Naive thymus-derived CD8-positive, alpha-beta T cell (primary cell): ENCODE data around the gene RPTOR. TPM values are rescaled to one million over a fixed set of nuclear protein-coding genes. Genes with fewer than 3 reads are reported as not detected.
"Not testable (repeated sequence)": the region's sequence is repeated elsewhere in the genome, so short reads cannot be mapped to it uniquely, and the experiment has no call there.

Experiments used
- ATAC-seq, 2 donors: fragments of 150-1000 bp; cut with Tn5 transposase in 1 of 2; sonication (Bioruptor Pico), chemical (Tn5 transposase) in 1 of 2; 1 replicate in 1 of 2; 2 replicates in 1 of 2; pipeline ENCODE4 v1.10.0; 2021; ENCODE audit warnings: mild to moderate bottlenecking in 2 of 2, moderate library complexity in 2 of 2
- POLR2A ChIA-PET: fragments of 350-600 bp; sonication (Branson Sonifier 250); formaldehyde crosslinking; loops from one replicate; lab custom pipeline; 2021; ENCODE audit warnings: antibody characterized with exemption; lab: Charles Lee
- DNase-seq, 10 donors: peaks; one replicate each; pipeline versions ENCODE4 v3.0.0 to v3.0.0-alpha.2; 2020 to 2022
- H3K27ac Mint-ChIP-seq, 10 donors: one replicate each; pipeline ENCODE4 v1.8.0; 2020 to 2022; ENCODE audit warnings: mild to moderate bottlenecking in 10 of 10, mixed read lengths in 10 of 10, moderate library complexity in 4 of 10, inconsistent platforms in 1 of 10
- H3K27me3 Mint-ChIP-seq, 5 donors: one replicate each; pipeline ENCODE4 v1.8.0; 2021 to 2022; ENCODE audit warnings: mixed read lengths in 5 of 5
- H3K36me3 Mint-ChIP-seq, 3 donors: one replicate each; pipeline ENCODE4 v1.8.0; 2020 to 2022; ENCODE audit warnings: mixed read lengths in 3 of 3, mild to moderate bottlenecking in 2 of 3, inconsistent platforms in 1 of 3
- H3K4me1 Mint-ChIP-seq, 4 donors: one replicate each; pipeline ENCODE4 v1.8.0; 2021 to 2022; ENCODE audit warnings: mixed read lengths in 4 of 4
- H3K4me3 Mint-ChIP-seq, 10 donors: one replicate each; pipeline ENCODE4 v1.8.0; 2020 to 2022; ENCODE audit warnings: mild to moderate bottlenecking in 10 of 10, mixed read lengths in 10 of 10, moderate library complexity in 6 of 10, inconsistent platforms in 1 of 10
- H3K9me3 Mint-ChIP-seq, 9 donors: one replicate each; pipeline ENCODE4 v1.8.0; 2020 to 2022; ENCODE audit warnings: mixed read lengths in 9 of 9, mild to moderate bottlenecking in 3 of 9, inconsistent platforms in 1 of 9, moderate library complexity in 1 of 9
- polyA plus RNA-seq, 3 donors: library from polyadenylated mRNA; unstranded; fragments of 300-500 nt; fragmentation: Illumina TruSeq; gene quantifications; one replicate each; pipeline ENCODE4 v1.2.3, GENCODE V29; 2021
- total RNA-seq, 8 experiments: library from RNA in 2 of 8; stranded (reverse) in 2 of 8; gene quantifications; one replicate each; pipeline ENCODE4 v1.2.3 and lab custom pipeline; 2021 to 2026

Gene RPTOR
- total and polyA plus RNA-seq, 5 experiments from 2014 or later, result 5.3 to 53.9 (median 10.2) TPM

DNA sequence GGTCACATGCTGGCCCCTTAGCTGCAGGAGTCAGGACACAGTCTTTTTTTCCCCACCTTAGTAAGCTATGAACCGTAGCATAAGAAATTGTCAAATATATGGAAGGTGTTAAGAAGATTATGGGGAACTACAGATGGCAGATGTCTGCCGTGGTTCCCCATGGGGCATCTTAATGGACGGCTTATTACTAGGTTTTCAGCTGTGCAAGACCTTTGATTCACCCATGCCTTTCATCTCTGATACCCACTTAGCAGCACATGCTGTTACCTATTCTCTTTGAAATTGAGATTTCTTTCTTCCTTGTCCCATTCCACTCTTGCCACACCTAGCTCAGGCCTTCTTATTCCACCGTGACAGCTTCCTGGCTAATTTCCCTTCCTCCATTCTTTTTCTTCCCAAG lies 70.7 kb downstream of the RPTOR start:
- Mint-ChIP-seq H3K9me3 (no peaks in the 10 kb centered on the region), H3K4me3 (peak overlapping the region in 5 of 10 donors; percentile 59 to 74 (median 68)), H3K36me3 (peaks cover 0 to 2% (median 0%) of the 10 kb centered on the region in 3 donors), H3K27ac (peak overlapping the region; percentile 57 to 93 (median 90)), H3K27me3 (no peaks in the 10 kb centered on the region), H3K4me1 (peaks cover 36 to 75% (median 71%) of the 10 kb centered on the region in 4 donors)
- DNase-seq (no peak), ATAC-seq (no peak)
- POLR2A ChIA-PET, result interaction anchor here (1.3 kb wide), 1 partner anchor 10 kb away, joined by 8 read pairs; no protein-coding TSS in a partner anchor

DNA sequence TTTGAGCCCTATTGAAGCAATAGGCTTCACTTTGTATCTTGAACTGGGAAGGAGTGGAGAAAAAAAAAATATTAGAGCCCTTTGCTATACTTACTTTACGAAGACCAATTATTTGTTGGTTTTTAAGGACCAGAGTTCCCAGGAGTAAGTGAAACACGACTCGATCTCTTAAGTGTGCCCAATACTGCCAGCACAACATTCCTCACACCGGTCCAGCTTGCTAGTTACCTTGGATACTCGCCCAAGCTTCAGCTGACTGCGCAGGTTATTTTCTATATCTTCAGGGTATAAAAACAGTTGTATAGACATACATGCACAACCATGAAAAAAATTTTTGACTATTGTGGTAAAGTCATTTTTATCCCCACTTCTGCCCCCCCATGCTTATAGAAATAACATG lies 72.1 kb downstream of the RPTOR start:
- Mint-ChIP-seq H3K4me3 (no peak overlapping the region), H3K4me1 (peaks cover 39 to 74% (median 72%) of the 10 kb centered on the region in 4 donors), H3K27me3 (no peaks in the 10 kb centered on the region), H3K36me3 (peaks cover 0 to 2% (median 0%) of the 10 kb centered on the region in 3 donors), H3K9me3 (no peaks in the 10 kb centered on the region), H3K27ac (peak overlapping the region in 3 of 10 donors; percentile 36 to 82 (median 72))
- no peak for ATAC-seq
- POLR2A ChIA-PET, result no interaction called here
- no peak for DNase-seq

DNA sequence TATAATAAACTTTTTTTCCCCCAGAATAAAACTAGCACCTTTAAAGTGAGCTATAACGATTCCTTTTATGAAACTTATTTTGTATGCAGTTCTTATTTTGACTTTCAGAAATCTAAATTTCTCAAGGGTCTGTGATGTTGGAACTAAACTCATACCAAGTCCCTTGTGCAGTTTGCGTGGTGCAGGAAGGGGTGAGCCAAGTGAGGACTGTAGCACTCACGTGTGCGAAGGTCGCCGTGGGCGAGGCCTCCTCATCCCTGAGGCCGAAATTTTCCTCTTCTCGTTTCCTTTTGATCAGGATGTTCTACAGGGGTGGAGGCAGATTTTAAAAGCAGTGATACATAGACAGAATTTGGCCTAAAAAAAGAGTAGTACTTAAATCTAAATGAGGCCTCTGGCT lies 73.7 kb downstream of the RPTOR start:
- no peak for ATAC-seq
- DNase-seq, result no peak
- H3K36me3 Mint-ChIP-seq, result no peaks in the 10 kb centered on the region
- POLR2A ChIA-PET, result no interaction called here
- peaks cover 39 to 72% (median 68%) of the 10 kb centered on the region in 4 donors for H3K4me1 Mint-ChIP-seq
- no peaks in the 10 kb centered on the region for H3K27me3 Mint-ChIP-seq
- no peaks in the 10 kb centered on the region for H3K9me3 Mint-ChIP-seq
- H3K27ac Mint-ChIP-seq, result peak overlapping the region in 4 of 10 donors; percentile 24 to 88 (median 57)
- peak overlapping the region in 2 of 10 donors; percentile 36 to 37 for H3K4me3 Mint-ChIP-seq

DNA sequence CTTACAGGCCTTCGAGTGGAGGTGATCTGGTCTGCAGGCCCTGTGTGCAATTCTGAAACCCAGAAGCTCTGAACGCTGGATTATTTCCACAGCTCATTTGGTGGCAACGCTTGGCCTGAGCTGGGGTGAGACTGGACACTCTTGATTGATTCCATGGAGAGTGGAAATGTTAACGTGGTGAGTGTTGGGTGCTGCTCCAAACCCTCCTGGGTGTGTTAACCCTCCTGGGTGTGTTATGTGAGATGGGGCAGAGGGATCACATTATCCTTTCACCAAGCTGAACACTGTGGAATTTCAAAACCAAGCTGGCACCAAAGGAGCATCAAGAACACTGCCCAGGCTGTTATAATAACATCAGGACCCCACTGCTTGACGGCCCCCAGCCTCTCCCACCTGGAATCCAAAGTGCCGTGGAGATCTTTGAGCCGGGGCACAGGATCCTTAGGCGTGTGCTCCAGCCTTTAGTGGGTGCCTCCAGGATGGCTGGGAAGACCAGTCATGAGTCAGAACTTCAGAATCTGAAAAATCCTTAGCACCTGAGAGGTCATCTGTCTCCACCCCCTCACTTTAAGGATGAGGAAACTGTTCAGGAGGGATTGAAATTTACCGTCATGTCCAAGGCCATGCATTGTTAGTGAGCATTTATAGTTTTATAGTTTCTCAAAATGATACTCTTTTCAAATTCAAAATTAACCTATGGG lies 75.0 kb downstream of the RPTOR start:
- H3K4me3 Mint-ChIP-seq, result no peak overlapping the region
- ATAC-seq (no peak), DNase-seq (no peak)
- peak overlapping the region in 1 of 10 donors; percentile 69 for H3K27ac Mint-ChIP-seq
- H3K27me3 Mint-ChIP-seq, result no peaks in the 10 kb centered on the region
- H3K9me3 Mint-ChIP-seq, result no peaks in the 10 kb centered on the region
- H3K36me3 Mint-ChIP-seq, result peaks cover 0 to under 1% (median under 1%) of the 10 kb centered on the region in 3 donors
- H3K4me1 Mint-ChIP-seq, result peaks cover 27 to 58% (median 56%) of the 10 kb centered on the region in 4 donors
- POLR2A ChIA-PET, result no interaction called here

DNA sequence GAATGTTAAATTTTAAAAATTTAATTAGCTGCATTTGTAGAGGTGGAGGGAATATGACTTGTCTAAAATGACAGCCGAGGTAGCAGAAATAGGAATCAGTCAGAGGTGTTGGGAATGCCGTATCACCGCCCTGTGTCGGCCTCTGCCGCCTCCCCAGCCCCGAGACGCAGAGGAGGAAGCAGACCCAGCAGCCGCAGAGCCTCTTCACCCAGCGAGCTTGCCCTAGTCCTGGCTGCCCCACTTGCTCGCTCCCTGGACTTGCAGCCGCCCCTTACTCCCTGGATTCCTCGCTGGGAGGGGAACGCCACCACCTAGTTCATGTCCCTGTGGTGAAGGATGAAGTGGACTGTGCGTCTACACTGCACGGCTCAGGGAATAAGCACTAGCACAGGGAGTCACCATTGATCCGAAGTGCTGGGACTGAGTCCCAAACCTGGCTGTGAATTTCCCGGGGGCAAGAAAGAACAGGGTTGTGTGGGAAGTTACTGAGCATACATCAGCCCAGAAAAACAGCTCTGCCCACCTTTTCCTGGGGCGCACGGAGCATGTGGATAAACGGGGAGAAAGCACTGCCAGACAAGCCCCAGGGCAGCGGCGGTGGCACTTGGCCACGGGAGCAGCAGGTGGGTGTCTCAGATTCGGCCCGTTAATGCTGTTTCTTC lies 76.8 kb downstream of the RPTOR start:
- ATAC-seq (no peak), DNase-seq (no peak)
- H3K4me1 Mint-ChIP-seq, result peaks cover 19 to 43% (median 42%) of the 10 kb centered on the region in 4 donors

DNA sequence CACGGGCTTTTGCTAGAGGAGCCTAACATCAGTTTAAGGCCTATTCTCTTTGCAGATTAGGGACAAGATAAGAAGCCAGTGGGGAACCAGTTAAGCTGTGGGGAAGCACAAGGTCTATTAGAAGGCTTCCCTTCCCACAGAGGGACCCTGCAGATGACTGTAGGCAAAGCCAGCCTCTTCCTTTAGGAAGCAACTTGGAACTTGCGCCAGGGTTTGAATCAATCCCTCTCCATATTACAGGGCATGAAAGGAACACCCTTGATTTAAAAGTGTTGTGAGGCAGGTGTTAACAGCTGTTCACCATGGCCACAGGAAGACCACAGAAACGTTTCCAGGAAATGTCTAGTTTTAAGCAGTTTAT lies 77.3 kb downstream of the RPTOR start:
- DNase-seq (peak in 2 of 10 donors; percentile 9 to 12), ATAC-seq (peak in 1 of 2 donors; percentile 51)
- POLR2A ChIA-PET, result interaction anchor here (0.6 kb wide), 1 partner anchor 187 kb away, joined by 3 read pairs; no protein-coding TSS in a partner anchor
- no peaks in the 10 kb centered on the region for H3K9me3 Mint-ChIP-seq
- H3K4me3 Mint-ChIP-seq, result peak overlapping the region in 4 of 10 donors; percentile 27 to 75 (median 52)
- H3K36me3 Mint-ChIP-seq, result peaks cover 4 to 21% (median 10%) of the 10 kb centered on the region in 3 donors
- peaks cover 21 to 43% (median 39%) of the 10 kb centered on the region in 4 donors for H3K4me1 Mint-ChIP-seq
- no peaks in the 10 kb centered on the region for H3K27me3 Mint-ChIP-seq
- peak overlapping the region in 9 of 10 donors; percentile 10 to 91 (median 46) for H3K27ac Mint-ChIP-seq

More for the DNA sequence above, 76.8 kb downstream of the RPTOR start:
- Mint-ChIP-seq H3K9me3 (no peaks in the 10 kb centered on the region), H3K36me3 (peaks cover 0 to 16% (median 7%) of the 10 kb centered on the region in 3 donors), H3K4me3 (peak overlapping the region in 5 of 10 donors; percentile 22 to 75 (median 39)), H3K27me3 (no peaks in the 10 kb centered on the region), H3K27ac (peak overlapping the region in 7 of 10 donors; percentile 10 to 87 (median 37))
- POLR2A ChIA-PET, result interaction anchor here (1.1 kb wide), 1 partner anchor 82 kb away, joined by 3 read pairs; no protein-coding TSS in a partner anchor

DNA sequence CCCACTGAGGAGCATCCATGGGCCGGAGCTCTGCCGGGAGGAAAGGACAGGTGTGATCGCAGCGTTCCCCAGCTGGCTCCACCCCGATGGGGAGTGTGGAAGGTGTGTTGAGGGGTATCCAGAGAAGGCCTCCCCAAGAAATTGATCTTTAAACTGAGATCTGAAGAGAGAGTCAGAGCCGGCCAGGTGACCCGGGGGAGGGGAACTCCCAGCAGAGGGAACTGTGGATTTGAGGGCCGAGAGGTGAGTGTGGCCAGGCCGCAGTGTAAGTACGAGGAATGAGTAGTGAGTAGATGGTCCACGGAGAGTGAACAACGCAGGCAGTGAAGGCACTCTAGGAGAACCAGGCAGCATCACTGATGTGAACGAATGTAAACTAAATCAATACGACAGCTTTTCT lies 80.2 kb downstream of the RPTOR start:
- no peak for ATAC-seq
- POLR2A ChIA-PET, result no interaction called here
- no peaks in the 10 kb centered on the region for H3K27me3 Mint-ChIP-seq

DNA sequence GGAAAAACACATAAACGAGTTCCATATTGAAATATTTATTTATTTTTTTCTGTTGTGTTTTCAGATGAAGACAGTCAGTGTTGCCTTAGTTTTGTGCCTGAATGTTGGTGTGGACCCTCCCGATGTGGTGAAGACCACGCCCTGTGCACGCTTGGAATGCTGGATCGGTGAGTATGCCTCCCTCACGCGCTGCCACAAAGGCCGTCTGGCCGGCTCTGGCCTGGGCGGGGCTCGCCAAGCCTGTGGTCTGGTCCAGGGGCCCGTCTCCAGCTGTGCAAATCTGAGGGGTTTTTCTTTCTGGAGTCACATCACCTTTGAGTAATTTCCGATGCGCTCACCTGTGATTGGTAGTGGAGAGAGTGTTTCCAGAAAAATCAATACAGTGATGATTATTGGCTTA lies 81.0 kb downstream of the RPTOR start:
- Mint-ChIP-seq H3K4me3 (no peak overlapping the region), H3K27me3 (no peaks in the 10 kb centered on the region), H3K36me3 (peaks cover 5 to 31% (median 14%) of the 10 kb centered on the region in 3 donors), H3K27ac (no peak overlapping the region), H3K4me1 (peaks cover 18 to 24% (median 23%) of the 10 kb centered on the region in 4 donors), H3K9me3 (no peaks in the 10 kb centered on the region)
- ATAC-seq, result no peak
- no peak for DNase-seq
- POLR2A ChIA-PET, result no interaction called here

More for the DNA sequence above, 80.2 kb downstream of the RPTOR start:
- H3K4me1 Mint-ChIP-seq, result peaks cover 18 to 28% (median 24%) of the 10 kb centered on the region in 4 donors
- peaks cover 5 to 31% (median 14%) of the 10 kb centered on the region in 3 donors for H3K36me3 Mint-ChIP-seq
- no peaks in the 10 kb centered on the region for H3K9me3 Mint-ChIP-seq
- H3K4me3 Mint-ChIP-seq, result no peak overlapping the region
- DNase-seq, result no peak
- peak overlapping the region in 4 of 10 donors; percentile 8 to 70 (median 42) for H3K27ac Mint-ChIP-seq

DNA sequence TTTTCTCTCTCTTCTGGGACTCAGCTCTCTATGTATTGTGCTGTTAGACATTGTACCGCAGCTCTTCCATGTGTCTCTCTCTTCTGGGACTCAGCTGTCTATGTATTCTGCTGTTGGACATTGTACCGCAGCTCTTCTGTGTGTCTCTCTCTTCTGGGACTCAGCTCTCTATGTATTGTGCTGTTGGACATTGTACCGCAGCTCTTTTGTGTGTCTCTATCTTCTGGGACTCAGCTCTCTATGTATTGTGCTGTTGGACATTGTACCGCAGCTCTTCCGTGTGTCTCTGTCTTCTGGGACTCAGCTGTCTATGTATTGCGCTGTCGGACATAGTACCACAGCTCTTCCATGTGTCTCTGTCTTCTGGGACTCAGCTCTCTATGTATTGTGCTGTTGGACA lies 84.2 kb downstream of the RPTOR start:
- H3K27ac Mint-ChIP-seq, DNase-seq, POLR2A ChIA-PET, H3K4me3 Mint-ChIP-seq, H3K9me3 Mint-ChIP-seq, ATAC-seq, H3K27me3 Mint-ChIP-seq: not testable (repeated sequence)
- H3K4me1 Mint-ChIP-seq, result peaks cover 6 to 22% (median 18%) of the 10 kb centered on the region in 4 donors
- peaks cover 5 to 31% (median 14%) of the 10 kb centered on the region in 3 donors for H3K36me3 Mint-ChIP-seq

DNA sequence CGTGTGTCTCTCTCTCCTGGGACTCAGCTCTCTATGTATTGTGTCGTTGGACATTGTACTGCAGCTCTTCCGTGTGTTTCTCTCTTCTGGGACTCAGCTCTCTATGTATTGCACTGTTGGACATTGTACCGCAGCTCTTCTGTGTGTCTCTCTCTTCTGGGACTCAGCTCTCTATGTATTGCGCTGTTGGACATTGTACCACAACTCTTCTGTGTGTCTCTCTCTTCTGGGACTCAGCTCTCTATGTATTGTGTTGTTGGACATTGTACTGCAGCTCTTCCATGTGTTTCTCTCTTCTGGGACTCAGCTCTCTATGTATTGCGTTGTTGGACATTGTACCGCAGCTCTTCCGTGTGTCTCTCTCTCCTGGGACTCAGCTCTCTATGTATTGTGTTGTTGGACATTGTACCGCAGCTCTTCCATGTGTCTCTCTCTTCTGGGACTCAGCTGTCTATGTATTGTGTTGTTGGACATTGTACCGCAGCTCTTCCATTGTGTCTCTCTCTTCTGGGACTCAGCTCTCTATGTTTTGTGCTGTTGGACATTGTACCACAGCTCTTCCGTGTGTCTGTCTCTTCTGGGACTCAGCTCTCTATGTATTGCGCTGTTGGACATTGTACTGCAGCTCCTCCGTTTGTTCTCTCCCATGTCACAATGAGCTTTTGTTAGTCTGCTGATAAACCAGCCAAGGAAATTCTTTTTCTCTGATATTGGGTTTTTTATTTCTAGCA lies 84.8 kb downstream of the RPTOR start:
- DNase-seq, result no peak
- Mint-ChIP-seq H3K27ac (no peak overlapping the region), H3K36me3 (peaks cover 5 to 31% (median 14%) of the 10 kb centered on the region in 3 donors), H3K27me3 (no peaks in the 10 kb centered on the region), H3K4me1 (peaks cover 6 to 21% (median 18%) of the 10 kb centered on the region in 4 donors), H3K4me3 (no peak overlapping the region), H3K9me3 (no peaks in the 10 kb centered on the region)
- POLR2A ChIA-PET, result no interaction called here
- ATAC-seq, result no peak

DNA sequence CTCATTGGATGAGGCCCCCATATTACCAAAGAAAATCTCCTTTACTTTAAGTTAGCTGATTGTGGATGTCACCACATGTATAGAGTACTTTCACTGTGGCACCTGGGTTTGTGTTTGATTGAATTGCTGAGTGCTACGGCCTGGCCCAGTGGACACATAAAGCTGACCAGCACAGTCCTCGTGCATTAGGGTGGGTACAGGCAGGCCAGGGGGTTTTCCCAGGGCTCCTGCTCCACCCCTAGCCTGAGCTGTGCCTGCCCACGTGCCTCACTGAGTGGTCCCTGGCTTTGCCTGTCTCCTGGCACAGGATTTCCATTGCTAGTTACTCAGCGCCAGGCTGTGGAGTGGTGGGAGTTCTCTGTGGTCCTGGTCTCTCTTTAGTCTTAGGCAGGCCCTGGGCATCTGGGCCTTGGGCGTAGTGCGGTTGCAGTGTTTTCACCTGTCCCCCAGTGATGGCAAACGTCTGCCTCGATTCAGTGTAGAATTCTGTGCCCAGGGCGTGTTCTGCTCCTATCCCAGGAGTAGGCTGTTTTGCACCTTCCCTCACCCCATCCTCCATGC lies 86.0 kb downstream of the RPTOR start:
- peak overlapping the region in 3 of 10 donors; percentile 1 to 62 (median 41) for H3K27ac Mint-ChIP-seq
- POLR2A ChIA-PET, result no interaction called here
- peaks cover 5 to 22% (median 12%) of the 10 kb centered on the region in 3 donors for H3K36me3 Mint-ChIP-seq
- H3K4me3 Mint-ChIP-seq, result no peak overlapping the region
- ATAC-seq (no peak), DNase-seq (no peak)
- peaks cover 11 to 31% (median 24%) of the 10 kb centered on the region in 4 donors for H3K4me1 Mint-ChIP-seq
- H3K9me3 Mint-ChIP-seq, result no peaks in the 10 kb centered on the region
- no peaks in the 10 kb centered on the region for H3K27me3 Mint-ChIP-seq
